Heart left ventricle (tissue), 16 donors: Measurements from ENCODE around the gene CRIM1. TPM values are rescaled to one million over a fixed set of nuclear protein-coding genes. Genes with fewer than 3 reads are reported as not detected.

Experiments used
- ATAC-seq, 4 donors: fragments of 200-7000 bp; cut with Tn5 transposase; one replicate each; pipeline ENCODE4 v1.9.1; 2020 to 2022; ENCODE audit warnings: moderate library complexity in 4 of 4, mild to moderate bottlenecking in 3 of 4, moderate number of reproducible peaks in 1 of 4
- DNase-seq, 5 donors: peaks; one replicate each; pipeline ENCODE4 v3.0.0-alpha.2; 2020
- H3K27ac ChIP-seq, 12 donors: fragments of 200-600 bp; sonication (generic) in 4 of 12; one replicate each; pipeline versions ENCODE4 v1.5.0 to v1.8.0; 2016 to 2022; ENCODE audit warnings: mild to moderate bottlenecking in 2 of 12
- H3K27me3 ChIP-seq, 9 donors: fragments of 200-600 bp; sonication (generic) in 2 of 9; one replicate each; pipeline versions ENCODE4 v1.5.1 to v1.8.0; 2016 to 2022; ENCODE audit warnings: mild to moderate bottlenecking in 3 of 9
- H3K36me3 ChIP-seq, 9 donors: fragments of 200-600 bp; sonication (generic) in 2 of 9; one replicate each; pipeline versions ENCODE4 v1.5.0 to v1.8.0; 2018 to 2022; ENCODE audit warnings: mild to moderate bottlenecking in 2 of 9
- H3K4me1 ChIP-seq, 12 donors: fragments of 200-600 bp; sonication (generic) in 4 of 12; one replicate each; pipeline versions ENCODE4 v1.5.0 to v1.8.0; 2016 to 2022; ENCODE audit warnings: mild to moderate bottlenecking in 3 of 12
- H3K4me3 ChIP-seq, 12 donors: fragments of 200-600 bp; sonication (generic) in 4 of 12; one replicate each; pipeline versions ENCODE4 v1.5.0 to v1.8.0; 2017 to 2022; ENCODE audit warnings: mild to moderate bottlenecking in 9 of 12, moderate library complexity in 4 of 12
- H3K9me3 ChIP-seq, 12 donors: fragments of 200-600 bp; sonication (generic) in 4 of 12; one replicate each; pipeline versions ENCODE4 v1.5.0 to v1.8.0; 2016 to 2022; ENCODE audit warnings: mild to moderate bottlenecking in 1 of 12
- CTCF ChIP-seq, 12 donors: fragments of 200-600 bp; sonication (generic) in 4 of 12; IDR thresholded peaks; one replicate each; pipeline versions ENCODE4 v1.5.0 to v1.8.0; 2018 to 2022; ENCODE audit warnings: antibody characterized with exemption in 12 of 12, mild to moderate bottlenecking in 5 of 12
- POLR2A ChIP-seq, 2 donors: fragments of 450-650 bp; IDR thresholded peaks; one replicate each; pipeline ENCODE4 v1.6.1; 2017; ENCODE audit warnings: antibody characterized with exemption in 2 of 2, mild to moderate bottlenecking in 2 of 2, moderate library complexity in 2 of 2
- WGBS, 4 donors: extraction: QIAGEN DNeasy Blood & Tissue Kit in 2 of 4; methylation state at CpG; one replicate each; pipeline versions ENCODE4 v1.1.5 to v1.1.7; 2013 to 2018; 5-methylcytosine and 5-hydroxymethylcytosine counted together
- intact Hi-C, 10 donors: fragments of 100-400 bp; cut with DNase I; formaldehyde crosslinking; loops; one replicate each; pipeline versions ENCODE4 v1.11.1 to v1.14.2; 2022
- polyA plus RNA-seq, 2 donors: library from polyadenylated mRNA; stranded (reverse); fragments of 200-250 nt; gene quantifications; one replicate each; pipeline ENCODE4 v1.2.3, GENCODE V29; 2013
- total RNA-seq, 9 donors: library from RNA; depleted of rRNA in 2 of 9; stranded (reverse); fragments of >200 nt in 2 of 9; fragmentation: NEBNext Ultra II Directional in 3 of 9; extraction: Animal tissue kit (Norgen Biotek cat#: 25700) in 3 of 9; gene quantifications; one replicate each; pipeline versions ENCODE4 v1.1.0 to v1.2.4, GENCODE V29; 2016 to 2023
- donor health status: ischemic (EF 13 %, LVEDD 7.1; RV severe dilation, severe dysfunction).
- donor health status: healthy with polysubstance abuse.
- donor health status: DM: no; HTN: yes; CAD: no.
- donor health status: DM: no; HTN: no; CAD: no.
- donor health status: ischemic (EF 25% LVEDD 6.9; RV normal size, moderate dysfunction).
- donor health status: ischemic (EF 25% LVEDD 5.7; RV mildly dilated, moderate dysfunction).
- donor health status: healthy.
- donor health status: DM: yes; HTN: yes; CAD: no.
- donor health status: ischemic (EF 35%, LVEDD 5.7; RV mildly dilated, moderate dysfunction).
- donor health status: nonischemic (EF 11% LVEDD 7.7; RV severe dilation, severe dysfunction).
- donor health status: DM: yes; HTN: yes; CAD: no.
- donor health status: PGD.
- donor health status: ischemic (EF 29% LVEDD 5.4; RV normal size, mild dysfunction).
- donor health status: nonischemic (EF 23%, LVEDD 6.1; RV moderate dilation, normal function).

Gene CRIM1
- total and polyA plus RNA-seq, 11 donors, result 14.7 to 120 (median 81.8) TPM

DNA sequence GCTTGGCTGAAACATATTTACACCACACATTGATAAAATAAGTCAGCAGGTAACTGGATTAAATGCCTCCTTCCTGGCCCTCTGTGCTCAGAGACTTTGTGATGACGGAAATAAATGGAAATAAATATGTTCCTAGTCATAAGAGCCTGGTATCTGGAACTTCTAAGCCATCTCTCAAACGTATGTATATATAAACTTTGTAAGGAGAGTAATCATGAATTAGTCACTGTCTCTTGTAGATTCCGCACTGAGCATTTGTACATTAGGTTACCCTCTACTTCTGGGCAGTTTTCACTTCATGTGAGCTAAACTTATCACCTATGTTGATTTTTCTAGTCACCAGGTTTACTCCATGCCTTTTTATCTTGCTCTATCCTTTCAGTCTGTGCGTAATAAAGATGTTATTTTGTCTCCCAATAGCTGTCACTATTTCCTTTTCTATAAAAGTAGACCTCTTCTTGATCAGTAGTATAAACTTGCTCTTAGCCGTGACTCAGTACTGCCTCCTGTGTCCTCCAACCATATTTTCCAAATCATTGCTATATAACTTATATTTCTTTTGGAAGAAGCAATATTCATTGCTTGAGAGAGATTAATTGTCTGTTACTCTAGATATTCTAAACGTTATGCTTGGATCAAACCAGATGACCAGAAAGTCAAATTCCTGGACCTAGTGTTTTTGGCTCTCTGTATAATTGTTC lies 189.2 kb downstream of the CRIM1 start:
- 92 to 94% (median 93%) methylated on average over 6 of the region's 6 CpGs for WGBS, 4 donors
- DNase-seq, result no peak

GRCh38 chr2:36545871-36546416 lies 190.4 kb downstream of the CRIM1 start:
- TF ChIP-seq POLR2A (IDR thresholded peaks at IDR 0.05), result no peak
- peak in 1 of 12 donors; percentile 9 for TF ChIP-seq CTCF (IDR thresholded peaks at IDR 0.05)
- 0 to 49% (median 1%) methylated on average over 1 of the region's 1 CpG for WGBS, 4 donors
- H3K27me3 ChIP-seq, result no peaks in the 10 kb centered on the region
- ATAC-seq (no peak), DNase-seq (no peak)
- H3K4me3 ChIP-seq, result no peak overlapping the region
- peaks cover 0 to 28% (median 14%) of the 10 kb centered on the region in 12 donors for H3K4me1 ChIP-seq
- no peaks in the 10 kb centered on the region for H3K9me3 ChIP-seq
- intact Hi-C loops, result no loop called here
- H3K36me3 ChIP-seq, result peaks cover 0 to 100% (median 74%) of the 10 kb centered on the region in 9 donors
- no peak overlapping the region for H3K27ac ChIP-seq

More for the DNA sequence above, 189.2 kb downstream of the CRIM1 start:
- no peak overlapping the region for H3K4me3 ChIP-seq
- H3K27me3 ChIP-seq, result no peaks in the 10 kb centered on the region
- peaks cover 0 to 100% (median 62%) of the 10 kb centered on the region in 9 donors for H3K36me3 ChIP-seq
- ATAC-seq, result no peak
- intact Hi-C loops, result no loop called here
- peaks cover 0 to 24% (median 14%) of the 10 kb centered on the region in 12 donors for H3K4me1 ChIP-seq
- TF ChIP-seq CTCF (IDR thresholded peaks at IDR 0.05), result peak in 3 of 12 donors; percentile 5 to 13 (median 11)
- TF ChIP-seq POLR2A (IDR thresholded peaks at IDR 0.05), result no peak
- H3K9me3 ChIP-seq, result no peaks in the 10 kb centered on the region
- H3K27ac ChIP-seq, result no peak overlapping the region

DNA sequence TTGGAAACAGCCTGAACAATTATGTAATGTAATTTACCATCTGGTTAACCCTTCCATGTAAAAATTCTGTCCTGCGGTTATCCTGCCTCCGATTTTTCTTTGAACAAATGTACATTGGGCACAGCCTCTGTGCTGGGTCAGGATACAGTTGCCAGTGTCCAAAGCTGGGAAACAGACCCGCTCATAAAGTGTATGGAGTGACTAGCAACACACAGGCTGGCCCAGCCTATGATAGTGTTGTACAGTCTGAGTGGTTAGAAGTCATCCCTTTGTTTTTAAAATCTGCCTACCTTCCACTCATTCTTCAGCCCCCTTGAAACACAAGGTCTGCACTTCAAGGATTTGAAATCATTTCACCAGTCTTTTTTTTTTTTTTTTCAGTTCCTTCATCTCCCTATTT lies 192.3 kb downstream of the CRIM1 start:
- 94 to 96% (median 94%) methylated on average over 3 of the region's 3 CpGs for WGBS, 4 donors
- DNase-seq (no peak), ATAC-seq (no peak)
- Histone ChIP-seq H3K27ac (no peak overlapping the region), H3K27me3 (no peaks in the 10 kb centered on the region), H3K4me3 (no peak overlapping the region), H3K36me3 (peaks cover 0 to 100% (median 89%) of the 10 kb centered on the region in 9 donors), H3K4me1 (peaks cover 0 to 9% (median 0%) of the 10 kb centered on the region in 12 donors), H3K9me3 (no peaks in the 10 kb centered on the region)
- intact Hi-C loops, result no loop called here
- no peak for TF ChIP-seq CTCF (IDR thresholded peaks at IDR 0.05)
- TF ChIP-seq POLR2A (IDR thresholded peaks at IDR 0.05), result no peak

DNA sequence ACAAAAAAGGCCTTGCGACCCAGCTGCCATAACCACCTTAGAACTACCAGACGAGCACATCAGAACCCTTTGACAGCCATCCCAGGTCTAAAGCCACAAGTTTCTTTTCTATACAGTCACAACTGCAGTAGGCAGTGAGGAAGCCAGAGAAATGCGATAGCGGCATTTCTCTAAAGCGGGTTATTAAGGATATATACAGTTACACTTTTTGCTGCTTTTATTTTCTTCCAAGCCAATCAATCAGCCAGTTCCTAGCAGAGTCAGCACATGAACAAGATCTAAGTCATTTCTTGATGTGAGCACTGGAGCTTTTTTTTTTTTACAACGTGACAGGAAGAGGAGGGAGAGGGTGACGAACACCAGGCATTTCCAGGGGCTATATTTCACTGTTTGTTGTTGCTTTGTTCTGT lies 193.6 kb downstream of the CRIM1 start:
- H3K4me3 ChIP-seq, result no peak overlapping the region
- DNase-seq (no peak), ATAC-seq (peak in 2 of 4 donors; percentile 31 to 73)
- H3K36me3 ChIP-seq, result peaks cover 0 to 100% (median 87%) of the 10 kb centered on the region in 9 donors
- 70 to 77% (median 73%) methylated on average over 7 of the region's 7 CpGs for WGBS, 4 donors
- intact Hi-C loops, result no loop called here
- no peaks in the 10 kb centered on the region for H3K27me3 ChIP-seq
- H3K9me3 ChIP-seq, result no peaks in the 10 kb centered on the region
- no peak for TF ChIP-seq POLR2A (IDR thresholded peaks at IDR 0.05)
- no peak for TF ChIP-seq CTCF (IDR thresholded peaks at IDR 0.05)
- peak overlapping the region in 7 of 12 donors; percentile 18 to 39 (median 28) for H3K27ac ChIP-seq
- H3K4me1 ChIP-seq, result peaks cover 0 to 9% (median 0%) of the 10 kb centered on the region in 12 donors
